HEK293 (cell line): ENCODE results near the gene EML6.

Experiments
- CTCF ChIA-PET: fragments of 350-600 bp; formaldehyde crosslinking; extraction: SDS; loops from one replicate; lab custom pipeline; 2021; ENCODE audit warnings: antibody characterized with exemption; lab: Yijun Ruan, JAX
- POLR2A ChIA-PET: fragments of 300-600 bp; formaldehyde crosslinking; extraction: SDS; loops from one replicate; lab custom pipeline; 2020; ENCODE audit warnings: antibody characterized with exemption, inconsistent platforms; lab: Yijun Ruan, JAX
- H3K27ac ChIP-seq: fragments of 200-500 bp; sonication (Bioruptor generic); 2 replicates; pipeline ENCODE4 v1.5.1; 2014; ENCODE audit warnings: low read depth, low read length, control low read depth, inconsistent platforms; ENCODE audit errors: extremely low read depth
- H3K36me3 ChIP-seq, 2 experiments: fragments of 200-500 bp in 1 of 2; sonication (Bioruptor generic) in 1 of 2; 1 replicate in 1 of 2; 2 replicates in 1 of 2; pipeline ENCODE4 v1.5.1; 2014 to 2017; ENCODE audit warnings: inconsistent platforms in 2 of 2, low read length in 2 of 2; ENCODE audit not compliant: control insufficient read depth in 2 of 2, insufficient read depth in 1 of 2
- H3K4me1 ChIP-seq: fragments of 200-500 bp; sonication (Bioruptor generic); 2 replicates; pipeline ENCODE4 v1.5.1; 2014; ENCODE audit warnings: mild to moderate bottlenecking, low read length, inconsistent platforms; ENCODE audit not compliant: control insufficient read depth, insufficient read depth
- H3K4me3 ChIP-seq: 2 replicates; pipeline ENCODE4 v1.5.1; 2011; ENCODE audit warnings: low read depth, mild to moderate bottlenecking, control low read depth, low read length, moderate library complexity
- H3K9me3 ChIP-seq: fragments of 200-500 bp; sonication (Bioruptor generic); 2 replicates; pipeline ENCODE4 v1.5.1; 2014; ENCODE audit warnings: low read depth, low read length, inconsistent platforms; ENCODE audit not compliant: control insufficient read depth, insufficient read depth
- GFI1B ChIP-seq: fragments of 450-650 bp; formaldehyde crosslinking; IDR thresholded peaks from 2 replicates; pipeline ENCODE4 v1.5.1; 2016; ENCODE audit warnings: missing biosample characterization, missing genetic modification characterization
- HOXC10 ChIP-seq: sonication (generic); formaldehyde crosslinking; IDR thresholded peaks from 2 replicates; pipeline ENCODE4 v1.8.1; 2023; ENCODE audit warnings: mild to moderate bottlenecking, missing genetic modification reagents
- ZBTB20 ChIP-seq: fragments of 450-650 bp; formaldehyde crosslinking; IDR thresholded peaks from 2 replicates; pipeline ENCODE4 v1.5.1; 2016; ENCODE audit warnings: missing biosample characterization, missing genetic modification characterization
- ZBTB48 ChIP-seq: fragments of 450-650 bp; formaldehyde crosslinking; IDR thresholded peaks from 2 replicates; pipeline ENCODE4 v1.5.1; 2016; ENCODE audit warnings: missing biosample characterization, missing genetic modification characterization
- ZBTB7A ChIP-seq: fragments of 450-650 bp; formaldehyde crosslinking; IDR thresholded peaks from 2 replicates; pipeline ENCODE4 v1.5.1; 2016; ENCODE audit warnings: low read depth, missing biosample characterization, missing genetic modification characterization
- ZNF10 ChIP-seq: fragments of 450-650 bp; formaldehyde crosslinking; IDR thresholded peaks from 2 replicates; pipeline ENCODE4 v1.5.1; 2017; ENCODE audit warnings: missing biosample characterization, missing genetic modification characterization
- ZNF121 ChIP-seq: fragments of 450-650 bp; formaldehyde crosslinking; IDR thresholded peaks from 2 replicates; pipeline ENCODE4 v1.5.1; 2016; ENCODE audit warnings: missing biosample characterization, missing genetic modification characterization
- ZNF184 ChIP-seq: fragments of 450-650 bp; IDR thresholded peaks from 2 replicates; pipeline ENCODE4 v1.5.1; 2018; ENCODE audit warnings: missing biosample characterization, mild to moderate bottlenecking, missing genetic modification characterization
- ZNF19 ChIP-seq: fragments of 450-650 bp; formaldehyde crosslinking; IDR thresholded peaks from 2 replicates; pipeline ENCODE4; 2016; ENCODE audit warnings: missing biosample characterization, missing genetic modification characterization, low read depth
- ZNF302 ChIP-seq: fragments of 450-650 bp; formaldehyde crosslinking; IDR thresholded peaks from 2 replicates; pipeline ENCODE4 v1.5.1; 2016; ENCODE audit warnings: missing biosample characterization, missing genetic modification characterization, low read depth
- ZNF324 ChIP-seq: fragments of 450-650 bp; formaldehyde crosslinking; IDR thresholded peaks from 2 replicates; pipeline ENCODE4 v1.5.1; 2016; ENCODE audit warnings: missing biosample characterization, missing genetic modification characterization
- ZNF350 ChIP-seq: fragments of 450-650 bp; formaldehyde crosslinking; IDR thresholded peaks from 2 replicates; pipeline ENCODE4 v1.5.0; 2017; ENCODE audit warnings: missing biosample characterization, mild to moderate bottlenecking, missing genetic modification characterization
- ZNF416 ChIP-seq: fragments of 450-650 bp; formaldehyde crosslinking; IDR thresholded peaks from 2 replicates; pipeline ENCODE4 v1.5.1; 2016; ENCODE audit warnings: missing biosample characterization, missing genetic modification characterization
- ZNF501 ChIP-seq: fragments of 450-650 bp; formaldehyde crosslinking; IDR thresholded peaks from 2 replicates; pipeline ENCODE4 v1.5.1; 2016; ENCODE audit warnings: missing biosample characterization, missing genetic modification characterization
- ZNF596 ChIP-seq: fragments of 450-650 bp; IDR thresholded peaks from 2 replicates; pipeline ENCODE4 v1.5.0; 2018; ENCODE audit warnings: missing biosample characterization, mild to moderate bottlenecking, missing genetic modification characterization, moderate library complexity
- ZNF785 ChIP-seq: fragments of 450-650 bp; formaldehyde crosslinking; IDR thresholded peaks from 2 replicates; pipeline ENCODE4 v1.5.1; 2016; ENCODE audit warnings: missing biosample characterization, missing genetic modification characterization
- ZSCAN23 ChIP-seq: fragments of 450-650 bp; formaldehyde crosslinking; IDR thresholded peaks from 2 replicates; pipeline ENCODE4 v1.5.1; 2016; ENCODE audit warnings: missing biosample characterization, missing genetic modification characterization
- TF ChIP-seq, protein P1 (sequence below): fragments of 450-650 bp; formaldehyde crosslinking; IDR thresholded peaks from 2 replicates; pipeline ENCODE4 v1.5.1; 2016; ENCODE audit warnings: missing biosample characterization, missing genetic modification characterization
- TF ChIP-seq, protein P2 (sequence below): fragments of 450-650 bp; formaldehyde crosslinking; IDR thresholded peaks from 2 replicates; pipeline ENCODE4 v1.5.1; 2016; ENCODE audit warnings: missing biosample characterization, missing genetic modification characterization, low read depth

EML6 gene

DNA sequence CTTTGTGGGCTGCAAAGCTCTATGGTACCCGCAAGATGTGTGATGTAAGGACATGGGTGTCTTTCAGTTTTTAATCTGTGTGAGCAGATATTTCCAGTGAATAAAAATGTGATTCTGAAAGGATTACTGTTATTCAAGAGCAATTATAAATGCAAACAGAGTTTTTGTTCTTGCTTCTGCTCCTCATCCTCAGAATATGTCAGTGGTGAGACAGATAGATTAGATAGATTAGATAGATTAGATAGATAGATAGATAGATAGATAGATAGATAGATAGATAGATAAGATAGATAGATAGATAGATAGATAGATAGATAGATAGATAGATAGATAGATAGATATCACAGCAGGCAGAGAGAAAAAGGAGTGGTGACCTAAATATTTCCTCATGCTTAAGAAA lies 184.2 kb downstream of the EML6 start:
- CTCF ChIA-PET = interaction anchor here (0.6 kb wide), 1 partner anchor 112 kb away, joined by 3 read pairs; no protein-coding TSS in a partner anchor
- H3K4me3 ChIP-seq = no peak overlapping the region
- H3K9me3 ChIP-seq = no peaks in the 10 kb centered on the region
- POLR2A ChIA-PET = no interaction called here
- TF ChIP-seq ZNF785 (tag by site-specific recombination) (no peak), ZNF184 (no peak), ZNF19 (tag by site-specific recombination) (no peak), GFI1B (tag by site-specific recombination) (no peak), ZBTB48 (no peak), HOXC10 (CRISPR knock-in tag) (no peak)
- H3K27ac ChIP-seq = no peak overlapping the region
- no peaks in the 10 kb centered on the region for H3K4me1 ChIP-seq
- H3K36me3 ChIP-seq = no peaks in the 10 kb centered on the region

DNA sequence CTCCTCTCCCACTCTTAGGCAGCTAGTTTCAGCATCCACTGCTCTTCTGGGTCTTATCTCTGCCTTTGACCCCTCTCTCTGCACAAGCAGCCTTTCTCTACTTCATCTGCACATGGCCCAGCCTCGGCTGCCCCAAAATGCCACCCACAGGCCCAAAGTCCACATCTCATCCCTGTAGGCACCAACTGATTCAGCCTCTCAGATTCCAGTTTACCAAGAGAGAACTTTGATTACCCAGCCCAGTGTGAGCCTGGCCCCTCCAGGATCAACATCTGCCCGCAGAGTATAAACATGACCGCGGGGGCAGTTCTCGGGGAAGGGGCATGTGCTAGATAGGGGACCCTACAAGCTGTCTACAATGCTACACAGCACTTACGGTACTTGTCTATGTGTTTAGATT lies 185.1 kb downstream of the EML6 start:
- Histone ChIP-seq H3K4me3 (no peak overlapping the region), H3K4me1 (no peaks in the 10 kb centered on the region), H3K9me3 (no peaks in the 10 kb centered on the region), H3K36me3 (no peaks in the 10 kb centered on the region), H3K27ac (no peak overlapping the region)
- CTCF ChIA-PET = interaction anchor here (0.6 kb wide), 1 partner anchor 21 kb away, joined by 3 read pairs; no protein-coding TSS in a partner anchor
- TF ChIP-seq ZNF302 (tag by site-specific recombination) (no peak), ZNF350 (tag by site-specific recombination) (no peak), ZNF785 (tag by site-specific recombination) (no peak), ZNF501 (tag by site-specific recombination) (no peak)
- TF ChIP-seq, protein P1, sequence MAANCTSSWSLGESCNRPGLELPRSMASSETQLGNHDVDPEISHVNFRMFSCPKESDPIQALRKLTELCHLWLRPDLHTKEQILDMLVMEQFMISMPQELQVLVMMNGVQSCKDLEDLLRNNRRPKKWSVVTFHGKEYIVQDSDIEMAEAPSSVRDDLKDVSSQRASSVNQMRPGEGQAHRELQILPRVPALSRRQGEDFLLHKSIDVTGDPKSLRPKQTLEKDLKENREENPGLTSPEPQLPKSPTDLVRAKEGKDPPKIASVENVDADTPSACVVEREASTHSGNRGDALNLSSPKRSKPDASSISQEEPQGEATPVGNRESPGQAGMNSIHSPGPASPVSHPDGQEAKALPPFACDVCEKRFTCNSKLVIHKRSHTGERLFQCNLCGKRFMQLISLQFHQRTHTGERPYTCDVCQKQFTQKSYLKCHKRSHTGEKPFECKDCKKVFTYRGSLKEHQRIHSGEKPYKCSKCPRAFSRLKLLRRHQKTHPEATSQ (tag by site-specific recombination) = no peak
- POLR2A ChIA-PET = no interaction called here

DNA sequence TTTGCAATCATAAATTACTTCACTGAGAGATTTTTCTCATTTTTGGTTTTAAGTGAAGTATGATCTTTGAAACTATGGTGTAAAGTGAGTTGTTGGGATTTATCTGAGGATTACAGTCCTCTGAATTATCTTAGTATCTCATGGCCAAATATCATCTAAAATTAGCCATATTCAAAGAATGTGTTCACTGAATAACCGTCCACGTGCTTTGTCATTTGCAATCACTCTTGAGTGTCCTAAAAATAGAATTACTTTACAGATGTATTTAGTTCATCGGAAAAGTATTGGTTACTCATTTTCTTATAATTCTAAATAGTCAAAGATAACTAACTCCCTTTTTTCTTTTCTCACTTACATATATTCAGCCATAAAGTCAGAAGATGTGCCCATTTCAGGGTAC lies 185.5 kb downstream of the EML6 start:
- Histone ChIP-seq H3K4me1 (no peaks in the 10 kb centered on the region), H3K4me3 (no peak overlapping the region), H3K27ac (no peak overlapping the region), H3K36me3 (no peaks in the 10 kb centered on the region), H3K9me3 (no peaks in the 10 kb centered on the region)
- CTCF ChIA-PET = no interaction called here
- TF ChIP-seq ZNF596 (tag by site-specific recombination) = no peak
- no peak for TF ChIP-seq ZNF324
- no peak for TF ChIP-seq ZBTB7A (tag by site-specific recombination)
- no peak for TF ChIP-seq ZBTB20 (tag by site-specific recombination)
- TF ChIP-seq, protein P2, sequence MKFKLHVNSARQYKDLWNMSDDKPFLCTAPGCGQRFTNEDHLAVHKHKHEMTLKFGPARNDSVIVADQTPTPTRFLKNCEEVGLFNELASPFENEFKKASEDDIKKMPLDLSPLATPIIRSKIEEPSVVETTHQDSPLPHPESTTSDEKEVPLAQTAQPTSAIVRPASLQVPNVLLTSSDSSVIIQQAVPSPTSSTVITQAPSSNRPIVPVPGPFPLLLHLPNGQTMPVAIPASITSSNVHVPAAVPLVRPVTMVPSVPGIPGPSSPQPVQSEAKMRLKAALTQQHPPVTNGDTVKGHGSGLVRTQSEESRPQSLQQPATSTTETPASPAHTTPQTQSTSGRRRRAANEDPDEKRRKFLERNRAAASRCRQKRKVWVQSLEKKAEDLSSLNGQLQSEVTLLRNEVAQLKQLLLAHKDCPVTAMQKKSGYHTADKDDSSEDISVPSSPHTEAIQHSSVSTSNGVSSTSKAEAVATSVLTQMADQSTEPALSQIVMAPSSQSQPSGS (tag by site-specific recombination) = no peak
- no peak for TF ChIP-seq ZNF10 (tag by site-specific recombination)
- TF ChIP-seq ZBTB48 = no peak
- TF ChIP-seq ZNF121 (tag by site-specific recombination) = no peak
- TF ChIP-seq ZNF416 (tag by site-specific recombination) = no peak
- TF ChIP-seq ZSCAN23 = no peak
- POLR2A ChIA-PET = no interaction called here
